AG04449 (cell line): ENCODE data around the gene CGREF1.

ENCODE experiments used
- CTCF ChIA-PET: fragments of 350-600 bp; formaldehyde crosslinking; extraction: SDS; loops from one replicate; lab custom pipeline; 2021; ENCODE audit warnings: antibody characterized with exemption; lab: Yijun Ruan, JAX
- POLR2A ChIA-PET: fragments of 400-600, 350-600 bp; formaldehyde crosslinking; extraction: SDS; loops from one replicate; lab custom pipeline; 2020; ENCODE audit warnings: antibody characterized with exemption, inconsistent platforms; lab: Yijun Ruan, JAX
- DNase-seq: peaks from one replicate; pipeline ENCODE4 v3.0.0-alpha.2; 2010; ENCODE audit warnings: low read depth, low spot score
- H3K4me3 ChIP-seq: 2 replicates; pipeline ENCODE4 v1.5.1; 2011; ENCODE audit warnings: low read depth, mild to moderate bottlenecking, control low read depth, low read length
- TF ChIP-seq, protein P1 (sequence below): IDR thresholded peaks from one replicate; pipeline ENCODE4 v1.5.1; 2011; ENCODE audit warnings: mild to moderate bottlenecking, moderate library complexity, low read length, control low read depth, inconsistent platforms; ENCODE audit not compliant: insufficient read depth; ENCODE audit errors: missing control alignments

The CGREF1 gene

DNA sequence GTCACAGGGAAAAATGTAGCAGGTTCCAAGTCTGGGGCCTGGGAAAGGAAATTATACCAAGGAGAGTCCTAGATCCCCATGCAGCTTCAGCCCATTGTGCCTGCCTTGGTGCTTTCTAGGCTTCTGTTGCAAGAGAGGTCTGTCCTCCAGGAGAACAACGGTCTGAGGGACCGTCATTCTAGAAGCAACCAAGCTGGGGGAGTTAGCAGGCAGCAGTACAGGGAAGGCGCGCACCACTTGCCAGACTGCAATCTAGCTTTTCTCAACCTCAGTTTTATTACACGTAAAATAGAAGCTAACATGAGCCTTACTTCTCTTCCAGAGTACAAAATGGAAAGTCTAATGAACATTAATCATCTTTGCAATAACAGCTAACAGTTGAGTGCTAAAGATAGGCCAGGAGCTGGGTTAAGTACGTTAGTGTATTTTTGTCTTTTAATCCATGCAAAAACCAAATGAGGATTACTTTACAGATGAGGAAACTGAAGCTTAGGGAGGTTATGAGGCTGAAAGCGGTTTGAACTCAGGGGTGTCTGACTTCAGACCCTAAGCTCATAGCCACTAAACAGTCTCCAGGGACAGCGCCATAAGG is 31.8 kb upstream of the CGREF1 start:
- TF ChIP-seq, protein P1, sequence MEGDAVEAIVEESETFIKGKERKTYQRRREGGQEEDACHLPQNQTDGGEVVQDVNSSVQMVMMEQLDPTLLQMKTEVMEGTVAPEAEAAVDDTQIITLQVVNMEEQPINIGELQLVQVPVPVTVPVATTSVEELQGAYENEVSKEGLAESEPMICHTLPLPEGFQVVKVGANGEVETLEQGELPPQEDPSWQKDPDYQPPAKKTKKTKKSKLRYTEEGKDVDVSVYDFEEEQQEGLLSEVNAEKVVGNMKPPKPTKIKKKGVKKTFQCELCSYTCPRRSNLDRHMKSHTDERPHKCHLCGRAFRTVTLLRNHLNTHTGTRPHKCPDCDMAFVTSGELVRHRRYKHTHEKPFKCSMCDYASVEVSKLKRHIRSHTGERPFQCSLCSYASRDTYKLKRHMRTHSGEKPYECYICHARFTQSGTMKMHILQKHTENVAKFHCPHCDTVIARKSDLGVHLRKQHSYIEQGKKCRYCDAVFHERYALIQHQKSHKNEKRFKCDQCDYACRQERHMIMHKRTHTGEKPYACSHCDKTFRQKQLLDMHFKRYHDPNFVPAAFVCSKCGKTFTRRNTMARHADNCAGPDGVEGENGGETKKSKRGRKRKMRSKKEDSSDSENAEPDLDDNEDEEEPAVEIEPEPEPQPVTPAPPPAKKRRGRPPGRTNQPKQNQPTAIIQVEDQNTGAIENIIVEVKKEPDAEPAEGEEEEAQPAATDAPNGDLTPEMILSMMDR: no peak
- no peak for DNase-seq
- ChIA-PET POLR2A (no interaction called here), CTCF (interaction anchor here (0.8 to 8.2 kb wide), 5 partner anchors 16 to 41 kb away, joined by 3 to 56 read pairs (median 5); no protein-coding TSS in a partner anchor)
- no peak overlapping the region for H3K4me3 ChIP-seq

DNA sequence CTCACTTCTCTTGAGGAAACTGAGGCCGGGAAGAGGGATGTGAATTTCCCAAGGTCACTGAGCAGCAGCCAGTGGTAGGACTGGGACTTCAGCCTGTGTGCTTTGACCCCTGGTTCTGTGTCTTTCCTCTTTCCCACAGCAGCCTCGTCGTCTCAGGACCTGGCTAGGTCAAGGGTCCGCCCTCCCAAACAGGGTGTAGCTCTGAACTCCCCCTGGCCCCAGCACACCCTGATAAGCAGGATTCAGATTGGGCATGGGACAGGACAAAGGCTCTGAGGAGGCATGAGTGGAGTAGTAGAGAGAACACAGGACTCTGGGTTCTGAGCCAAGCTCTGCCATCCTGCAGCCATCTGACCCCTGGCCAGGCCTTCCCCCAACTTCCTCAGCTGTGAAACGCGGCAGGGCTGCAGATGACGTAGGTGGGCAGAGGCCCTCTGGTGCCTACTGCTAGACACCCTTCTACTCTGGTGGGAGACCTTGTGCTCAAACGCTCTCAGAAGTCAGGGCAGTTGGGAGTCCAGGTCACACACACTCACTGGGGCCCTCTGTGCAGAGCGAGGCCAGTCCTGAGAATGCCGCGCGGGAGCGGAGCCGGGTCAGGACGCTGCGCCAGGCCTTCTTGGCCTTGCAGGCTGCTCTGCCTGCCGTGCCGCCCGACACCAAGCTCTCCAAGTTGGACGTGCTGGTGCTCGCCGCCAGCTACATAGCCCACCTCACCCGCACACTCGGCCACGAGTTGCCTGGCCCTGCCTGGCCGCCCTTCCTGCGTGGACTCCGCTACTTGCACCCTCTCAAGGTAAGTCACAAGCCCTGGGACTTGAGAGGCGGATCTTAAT is 30.9 kb upstream of the CGREF1 start:
- DNase-seq: no peak
- no peak overlapping the region for H3K4me3 ChIP-seq
- ChIA-PET CTCF (interaction anchor here (0.6 to 8.2 kb wide), 5 partner anchors 21 to 130 kb away, joined by 3 to 56 read pairs (median 7); no protein-coding TSS in a partner anchor), POLR2A (no interaction called here)
- TF ChIP-seq, protein P1: no peak

DNA sequence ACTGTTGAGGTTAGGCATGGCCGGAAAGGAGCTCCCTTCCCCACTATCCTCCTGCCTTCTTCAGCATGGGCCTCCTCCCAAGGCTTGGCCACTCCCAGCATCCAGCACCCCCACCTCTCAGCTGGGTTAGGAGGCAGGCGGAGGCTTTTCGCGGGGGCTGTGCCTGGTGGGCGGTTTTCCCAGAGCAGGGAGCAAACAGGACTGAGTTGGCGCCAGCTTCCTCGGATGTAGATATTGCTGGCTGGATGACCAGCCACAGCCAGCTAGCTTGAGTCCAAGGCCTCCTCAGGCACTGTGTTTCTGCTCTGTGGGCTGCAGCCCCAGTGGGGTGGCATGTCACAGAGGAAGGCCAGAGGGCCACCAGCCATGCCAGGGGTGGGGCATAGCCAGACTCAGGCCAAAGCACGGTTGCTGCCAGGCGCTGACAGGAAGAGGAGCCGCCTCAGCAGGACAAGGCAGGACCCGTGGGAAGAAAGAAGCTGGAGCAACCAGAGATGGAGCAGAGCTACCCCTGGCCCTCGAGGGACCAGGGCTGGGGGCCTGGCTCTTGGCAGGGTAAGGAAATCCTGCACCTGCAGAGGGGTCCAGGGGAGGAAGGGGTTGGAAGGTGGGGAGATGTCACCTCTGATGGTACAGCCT is 30.0 kb upstream of the CGREF1 start, which contains the start of gene TCF23:
Gene TCF23, plus strand, starts transcription at position 204 of the 639 bp plus-strand sequence. Its CDS starts 130 bp downstream, at position 334.
- H3K4me3 ChIP-seq: no peak within 1 kb of the TSS
- TF ChIP-seq, protein P1: no peak
- ChIA-PET CTCF (interaction anchor here (1.3 to 8.2 kb wide), 3 partner anchors 22 to 131 kb away, joined by 5 to 56 read pairs (median 8); no protein-coding TSS in a partner anchor), POLR2A (no interaction called here)
- DNase-seq: no peak

DNA sequence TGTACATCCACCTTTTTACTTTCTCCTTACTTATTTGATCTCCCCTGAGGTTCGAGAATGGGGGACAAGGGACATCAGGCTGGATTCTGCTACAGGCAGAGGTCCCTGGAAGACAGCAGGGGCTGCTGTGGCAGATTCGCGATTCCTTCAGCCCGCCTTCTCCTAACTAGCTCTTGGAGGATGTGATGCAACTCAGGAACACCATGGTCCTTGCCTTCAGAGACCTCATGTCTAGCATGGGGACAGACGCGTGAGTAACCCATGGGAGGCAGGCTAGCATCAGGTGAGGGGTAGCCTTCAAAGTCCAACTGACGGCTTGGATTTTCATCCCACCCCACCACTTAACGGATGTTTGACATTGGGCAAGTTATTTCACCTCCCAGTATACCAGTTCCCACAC is 29.0 kb upstream of the CGREF1 start:
- TF ChIP-seq, protein P1: no peak
- DNase-seq: no peak
- POLR2A ChIA-PET: no interaction called here
- no peak overlapping the region for H3K4me3 ChIP-seq
- CTCF ChIA-PET: interaction anchor here (2.2 to 8.2 kb wide), 2 partner anchors 23 to 43 kb away, joined by 8 to 56 read pairs; no protein-coding TSS in a partner anchor

DNA sequence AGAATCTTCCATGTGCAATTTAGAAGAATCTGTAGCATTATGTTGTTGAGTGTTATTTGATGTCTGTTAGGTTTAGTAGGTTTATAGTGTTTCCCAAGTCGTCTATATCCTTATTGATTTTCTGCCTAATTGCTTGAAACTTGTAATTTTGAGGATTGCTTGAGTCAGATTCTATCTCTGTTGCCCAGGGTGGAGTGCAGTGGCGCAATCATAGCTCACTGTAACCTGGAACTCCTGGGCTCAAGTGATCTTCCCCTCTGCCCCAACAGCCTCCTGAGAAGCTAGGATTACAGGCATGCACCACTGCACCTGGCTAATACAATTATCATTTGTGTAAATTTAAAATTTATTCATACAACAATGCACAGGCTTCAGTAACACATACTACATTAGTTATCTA is 26.8 kb upstream of the CGREF1 start:
- POLR2A ChIA-PET: no interaction called here
- H3K4me3 ChIP-seq: no peak overlapping the region
- no peak for DNase-seq
- CTCF ChIA-PET: interaction anchor here (0.6 to 8.2 kb wide), 2 partner anchors 12 to 25 kb away, joined by 3 to 56 read pairs; no protein-coding TSS in a partner anchor
- TF ChIP-seq, protein P1: no peak
